Coronary artery (tissue), 2 donors: Measurements from ENCODE around the gene VSNL1.
A peak's percentile ranks its signal among the peaks of the same experiment; 100 is the strongest.

Experiments
- DNase-seq: peaks from one replicate; pipeline ENCODE4 v3.0.0-alpha.2; 2017; ENCODE audit warnings: low spot score
- H3K27ac ChIP-seq, 2 donors: fragments of 200-600 bp; sonication (generic); one replicate each; pipeline ENCODE4 v1.5.1; 2016 to 2019
- H3K4me3 ChIP-seq: fragments of 200-600 bp; sonication (generic); 2 replicates; pipeline ENCODE4 v1.5.1; 2016; ENCODE audit warnings: mild to moderate bottlenecking, moderate library complexity
- CTCF ChIP-seq: fragments of 200-600 bp; sonication (generic); IDR thresholded peaks from one replicate; pipeline ENCODE4 v1.5.1; 2019; ENCODE audit warnings: antibody characterized with exemption

The VSNL1 gene

DNA sequence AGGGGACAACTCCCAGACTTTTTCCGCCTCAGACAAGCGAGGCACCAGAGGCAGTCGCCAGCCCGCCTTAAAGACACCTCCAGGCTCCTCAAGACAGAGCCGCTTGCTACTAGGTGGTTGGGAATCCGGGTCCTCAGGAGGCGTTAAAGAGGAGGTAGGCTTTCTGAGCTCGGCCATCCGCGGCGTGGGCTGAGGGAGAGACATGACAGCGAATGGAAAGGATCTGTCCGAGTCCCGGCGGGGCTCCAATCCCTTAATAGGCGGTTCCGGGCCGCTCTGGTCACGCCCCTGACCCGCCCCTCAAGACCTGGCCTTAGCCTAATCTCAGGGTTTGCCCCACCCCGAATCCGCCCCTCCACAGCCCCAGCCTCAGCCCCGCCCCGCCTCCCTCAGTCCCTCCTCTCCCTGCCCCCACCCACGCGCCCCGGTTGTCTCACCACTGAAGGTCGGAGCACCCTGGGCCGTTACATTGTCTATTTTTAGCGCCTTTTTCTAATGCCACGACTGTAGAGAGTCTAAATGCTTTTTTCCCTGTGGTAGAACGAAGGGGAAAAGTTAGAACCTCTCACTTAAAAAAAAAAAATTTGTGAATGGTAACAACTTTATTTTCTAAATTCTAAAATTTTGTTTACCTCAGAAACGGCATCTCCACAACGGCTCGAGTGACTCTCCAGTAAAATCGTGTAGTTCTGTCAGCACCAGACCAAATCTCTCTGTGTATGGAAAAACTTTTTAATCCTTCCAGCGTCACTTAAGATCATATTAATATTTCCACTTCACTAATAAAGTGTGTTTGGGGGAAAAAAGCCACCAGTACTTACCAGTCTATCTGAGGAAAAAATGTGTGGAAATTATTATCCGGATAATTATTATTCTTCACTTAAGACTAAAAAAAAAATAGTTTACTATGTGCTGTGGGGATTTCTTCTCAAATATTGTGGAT, 22.0 kb upstream of the VSNL1 start, which contains the start of gene RAD51AP2:
RAD51AP2 (minus strand) TSS at position 229 of the 943 bp plus-strand sequence; CDS start at position 204, 25 bp downstream.
- Histone ChIP-seq H3K27ac (peak within 1 kb of the TSS; percentile 49), H3K4me3 (peak within 1 kb of the TSS; percentile 66)
- peak; percentile 81 for DNase-seq
- TF ChIP-seq CTCF: no peak

- no peak for DNase-seq
- no peak overlapping the region for H3K27ac ChIP-seq
- no peak for TF ChIP-seq CTCF
These were observed 21.0 kb upstream of the VSNL1 start for GRCh38 chr2:17519486-17519885.

DNA sequence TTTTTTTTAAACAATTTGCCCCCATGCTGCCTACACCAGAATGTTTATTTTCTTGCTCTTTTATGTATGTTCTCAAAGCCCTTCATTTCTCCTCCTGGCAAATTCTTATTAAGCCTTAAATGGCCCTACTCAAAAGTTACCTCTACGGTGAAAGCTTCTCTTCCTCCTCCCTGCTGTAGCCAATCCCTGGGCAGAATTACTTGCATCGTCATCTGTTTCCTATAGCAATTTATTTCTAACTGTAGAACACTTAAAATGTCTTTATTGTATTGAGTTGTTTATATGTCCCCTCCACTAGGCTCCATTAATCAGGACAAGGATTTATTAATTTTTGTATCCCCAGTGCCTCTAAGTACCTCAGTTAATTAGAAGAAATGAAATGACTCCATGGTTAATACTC, 19.7 kb upstream of the VSNL1 start:
- no peak for DNase-seq
- H3K27ac ChIP-seq: no peak overlapping the region
- no peak overlapping the region for H3K4me3 ChIP-seq
- no peak for TF ChIP-seq CTCF

More at GRCh38 chr2:17519486-17519885, 21.0 kb upstream of the VSNL1 start:
- H3K4me3 ChIP-seq: no peak overlapping the region

- TF ChIP-seq CTCF: no peak
- no peak overlapping the region for H3K4me3 ChIP-seq
- no peak overlapping the region for H3K27ac ChIP-seq
- no peak for DNase-seq
These were observed 18.9 kb upstream of the VSNL1 start for GRCh38 chr2:17521621-17522020.

- DNase-seq: no peak
- no peak overlapping the region for H3K4me3 ChIP-seq
- TF ChIP-seq CTCF: no peak
- H3K27ac ChIP-seq: no peak overlapping the region
These were observed 18.2 kb upstream of the VSNL1 start for GRCh38 chr2:17522303-17522702.

- DNase-seq: no peak
- no peak overlapping the region for H3K27ac ChIP-seq
- TF ChIP-seq CTCF: no peak
- H3K4me3 ChIP-seq: no peak overlapping the region
These were observed 10.7 kb upstream of the VSNL1 start for GRCh38 chr2:17529771-17530170.

DNA sequence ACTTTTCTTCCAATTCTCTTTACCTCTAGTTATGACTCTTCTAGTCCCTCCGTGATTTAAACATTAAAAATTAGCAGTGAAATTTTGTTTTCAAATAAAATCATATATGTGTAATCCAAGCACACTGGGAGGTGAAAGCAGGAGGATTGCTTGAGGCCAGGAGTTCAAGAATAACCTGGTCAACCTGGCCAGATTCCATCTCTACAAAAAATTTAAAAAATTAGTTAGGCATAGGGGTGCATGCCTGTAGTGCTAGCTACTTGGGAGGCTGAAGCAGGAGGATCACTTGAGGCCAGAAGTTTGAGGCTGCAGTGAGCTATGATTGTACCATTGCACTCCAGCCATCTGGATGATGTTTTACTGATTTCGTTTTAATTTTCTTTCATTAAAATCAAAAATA, 7.0 kb upstream of the VSNL1 start:
- no peak for TF ChIP-seq CTCF
- Histone ChIP-seq H3K27ac (no peak overlapping the region), H3K4me3 (no peak overlapping the region)
- DNase-seq: no peak
